GM12878 (cell line): ENCODE data around the gene STXBP4. TPM values are rescaled to one million over a fixed set of nuclear protein-coding genes. Genes with fewer than 3 reads are reported as not detected.

Experiments used
- ATAC-seq: fragments of 200-7000 bp; cut with Tn5 transposase; 3 replicates; pipeline ENCODE4 v1.9.1; 2020; ENCODE audit warnings: mild to moderate bottlenecking, moderate library complexity
- BruUV-seq: library from RNA; stranded (reverse); fragments of 400-500 nt; replicated peaks from 2 replicates; lab custom pipeline; 2021; lab: Mats Ljungman, UMichigan
- CTCF ChIA-PET: fragments of 300-600 bp; sonication (Branson Sonifier 250); formaldehyde crosslinking; extraction: SDS; loops from one replicate; lab custom pipeline; 2021; ENCODE audit warnings: inconsistent platforms; lab: Yijun Ruan, JAX
- POLR2A ChIA-PET: fragments of 350-600 bp; formaldehyde crosslinking; extraction: SDS; loops from one replicate; lab custom pipeline; 2021; ENCODE audit warnings: inconsistent platforms; lab: Charles Lee
- RAD21 ChIA-PET: fragments of 300-600 bp; sonication (Branson Sonifier 250); formaldehyde crosslinking; loops from one replicate; lab custom pipeline; 2023; ENCODE audit warnings: antibody characterized with exemption; ENCODE audit not compliant: unreplicated experiment; lab: Charles Lee
- SMC1A ChIA-PET: fragments of 300-600 bp; sonication (Branson Sonifier 250); formaldehyde crosslinking; loops from one replicate; lab custom pipeline; 2023; ENCODE audit not compliant: unreplicated experiment, uncharacterized antibody; lab: Charles Lee
- DNase-seq: peaks from one replicate; pipeline ENCODE4 v3.0.0-alpha.2; 2011; ENCODE audit warnings: low read depth, low spot score
- FAIRE-seq: peaks from 3 replicates; lab custom pipeline; 2011; peaks lifted over from hg19 to GRCh38; lab: Jason Lieb, UNC
- H2AFZ ChIP-seq: 2 replicates; pipeline ENCODE4 v1.6.0; 2011; ENCODE audit warnings: low read depth, low read length, control low read depth; ENCODE audit not compliant: control insufficient read depth
- H3K27ac ChIP-seq: 2 replicates; pipeline ENCODE4 v1.5.1; 2011; ENCODE audit warnings: control low read depth; ENCODE audit not compliant: control insufficient read depth, insufficient read depth
- H3K27me3 ChIP-seq, 2 experiments: replicated peaks in 1 of 2; 2 replicates each; pipeline versions ENCODE4 v1.6.0 to v1.6.1; 2011; ENCODE audit warnings: low read length in 1 of 2; ENCODE audit not compliant: control insufficient read depth in 2 of 2, insufficient read depth in 2 of 2
- H3K36me3 ChIP-seq, 2 experiments: 2 replicates each; pipeline ENCODE4 v1.5.1; 2011; ENCODE audit warnings: low read length in 1 of 2; ENCODE audit not compliant: control insufficient read depth in 2 of 2, insufficient read depth in 2 of 2
- H3K4me1 ChIP-seq: 2 replicates; pipeline ENCODE4 v1.6.1; 2011; ENCODE audit warnings: mild to moderate bottlenecking, low read length, moderate library complexity, mixed read lengths; ENCODE audit not compliant: control insufficient read depth, insufficient read depth
- H3K4me2 ChIP-seq: 2 replicates; pipeline ENCODE4 v1.6.0; 2011; ENCODE audit warnings: control low read depth; ENCODE audit not compliant: control insufficient read depth, insufficient read depth
- H3K4me3 ChIP-seq: fragments of 200-600 bp; sonication (generic); 2 replicates; pipeline ENCODE4 v1.5.1; 2016
- H3K79me2 ChIP-seq: 2 replicates; pipeline ENCODE4 v1.6.0; 2011; ENCODE audit warnings: low read length; ENCODE audit not compliant: control insufficient read depth, insufficient read depth
- H3K9ac ChIP-seq: 2 replicates; pipeline ENCODE4 v1.8.0; 2011; ENCODE audit warnings: low read length, control low read depth, mixed read lengths; ENCODE audit not compliant: control insufficient read depth, insufficient read depth
- H3K9me3 ChIP-seq: replicated peaks from 3 replicates; pipeline ENCODE4 v1.5.1; 2011; ENCODE audit warnings: mild to moderate bottlenecking, low read length; ENCODE audit not compliant: control insufficient read depth, insufficient read depth
- H4K20me1 ChIP-seq: 2 replicates; pipeline ENCODE4 v1.6.0; 2011; ENCODE audit not compliant: control insufficient read depth, insufficient read depth
- CBX5 ChIP-seq: sonication (generic); IDR thresholded peaks from 2 replicates; pipeline ENCODE4 v1.6.1; 2016; ENCODE audit warnings: low read depth, moderate library complexity, mild to moderate bottlenecking, inconsistent platforms
- CHD4 ChIP-seq: fragments of 200-600 bp; sonication (generic); IDR thresholded peaks from 2 replicates; pipeline ENCODE4 v1.6.1; 2016; ENCODE audit warnings: mild to moderate bottlenecking
- NR2C1 ChIP-seq: fragments of 450-650 bp; IDR thresholded peaks from 2 replicates; pipeline ENCODE4 v1.6.1; 2017; ENCODE audit warnings: antibody characterized with exemption, mild to moderate bottlenecking, moderate library complexity
- PKNOX1 ChIP-seq: fragments of 450-650 bp; IDR thresholded peaks from 2 replicates; pipeline ENCODE4 v1.6.1; 2016; ENCODE audit warnings: mild to moderate bottlenecking
- SRF ChIP-seq, 2 experiments: IDR thresholded peaks; 2 replicates each; pipeline ENCODE4 v1.6.1; 2011; ENCODE audit warnings: low read depth in 2 of 2, low read length in 2 of 2, mild to moderate bottlenecking in 1 of 2, moderate library complexity in 1 of 2
- ZBED1 ChIP-seq: IDR thresholded peaks from 2 replicates; pipeline ENCODE4 v1.6.1; 2016; ENCODE audit warnings: borderline replicate concordance
- WGBS: methylation state at CpG from one replicate; pipeline ENCODE4 v1.1.6; 2016; ENCODE audit warnings: low lambda C conversion rate; ENCODE audit not compliant: insufficient replicate concordance, insufficient coverage; ENCODE audit errors: missing lambda C conversion rate; 5-methylcytosine and 5-hydroxymethylcytosine counted together
- in situ Hi-C: fragments of 300-500 bp; cut with MboI; formaldehyde crosslinking; loops from 9 replicates; pipeline ENCODE4 v1.14.3; 2018; ENCODE audit warnings: mixed read lengths
- intact Hi-C: fragments of 100-400 bp; cut with micrococcal nuclease; formaldehyde crosslinking; loops from one replicate; pipeline ENCODE4 v1.14.2; 2022; ENCODE audit not compliant: unreplicated experiment
- polyA plus RNA-seq, 11 experiments: library from polyadenylated mRNA; depleted of rRNA in 4 of 11; unstranded in 6 of 11; stranded (reverse) in 5 of 11; fragments of >200 nt; fragmentation: Nextera tagmentation in 4 of 11; fragmentation: Illumina TruSeq in 1 of 11; extraction: Ambion mirVana in 4 of 11; extraction: Trizol in 1 of 11; gene quantifications; 1 replicate in 1 of 11; 2 replicates in 10 of 11; pipeline versions ENCODE4 v1.2.1 to v1.2.3, GENCODE V29; 2011 to 2016; ENCODE audit warnings: inconsistent platforms in 2 of 11, missing spikeins in 2 of 11, low read depth in 1 of 11
- total RNA-seq, 4 experiments: library from RNA; depleted of rRNA in 3 of 4; stranded (reverse); fragments of >200 nt in 3 of 4; fragmentation: Illumina TruSeq in 1 of 4; extraction: Trizol in 1 of 4; gene quantifications; 2 replicates each; pipeline versions ENCODE4 v1.2.1 to v1.2.3, GENCODE V29; 2013 to 2021

Gene STXBP4
- total and polyA plus RNA-seq, 10 of the 15 experiments (the other 5 are each of a cell fraction or from before 2014, with no cell fraction given): 4.3 to 11.0 (median 6.7) TPM

GRCh38 chr17:55186937-55187770, 218.6 kb downstream of the STXBP4 start:
- ChIA-PET CTCF (no interaction called here), POLR2A (no interaction called here)
- FAIRE-seq (no peak), DNase-seq (no peak)
- H3K4me2 ChIP-seq: no peak overlapping the region
- no peak overlapping the region for H3K4me3 ChIP-seq
- no peaks in the 10 kb centered on the region for H3K9me3 ChIP-seq
- in situ Hi-C loops (no loop called here), intact Hi-C loops (no loop called here)
- BruUV-seq: no TSS peak
- no peaks in the 10 kb centered on the region for H3K4me1 ChIP-seq
- no peak for TF ChIP-seq NR2C1
- TF ChIP-seq, all 136 proteins: peak for 0
- Histone ChIP-seq H3K27me3 (no peaks in the 10 kb centered on the region), H2AFZ (no peak overlapping the region), H3K79me2 (no peaks in the 10 kb centered on the region), H3K36me3 (no peaks in the 10 kb centered on the region), H3K9ac (no peak overlapping the region), H4K20me1 (no peaks in the 10 kb centered on the region), H3K27ac (no peak overlapping the region)
- no peak for ATAC-seq
- ChIA-PET RAD21 (no interaction called here), SMC1A (interaction anchor here (0.7 kb wide), 1 partner anchor 11 kb away, joined by 4 read pairs; no protein-coding TSS in a partner anchor)
- 39% methylated on average over 8 of the region's 8 CpGs for WGBS

GRCh38 chr17:55190748-55191147, 222.2 kb downstream of the STXBP4 start:
- no TSS peak for BruUV-seq
- Histone ChIP-seq H3K27ac (no peak overlapping the region), H3K4me1 (no peaks in the 10 kb centered on the region), H4K20me1 (no peaks in the 10 kb centered on the region), H3K9me3 (no peaks in the 10 kb centered on the region), H3K4me3 (no peak overlapping the region), H3K79me2 (no peaks in the 10 kb centered on the region), H2AFZ (no peak overlapping the region), H3K27me3 (no peaks in the 10 kb centered on the region), H3K4me2 (no peak overlapping the region), H3K9ac (no peak overlapping the region), H3K36me3 (no peaks in the 10 kb centered on the region)
- ChIA-PET RAD21 (interaction anchor here (0.9 kb wide), 1 partner anchor 41 kb away, joined by 4 read pairs; no protein-coding TSS in a partner anchor), SMC1A (interaction anchor here (0.6 to 1.4 kb wide), 5 partner anchors 41 to 100 kb away, joined by 3 read pairs; no protein-coding TSS in a partner anchor), CTCF (interaction anchor here (0.7 to 1.4 kb wide), 2 partner anchors 9 to 11 kb away, joined by 3 read pairs; no protein-coding TSS in a partner anchor), POLR2A (no interaction called here)
- WGBS: 26% methylated on average over 2 of the region's 2 CpGs
- FAIRE-seq: peak; percentile 84
- intact Hi-C loops (no loop called here), in situ Hi-C loops (no loop called here)
- peak; percentile 78 for ATAC-seq
- DNase-seq: no peak
- TF ChIP-seq SRF (IDR thresholded peaks at IDR 0.05; ENCODE audit: low read depth in 2 of 2, low read length in 2 of 2) (no peak), ZBED1 (no peak), CBX5 (no peak), PKNOX1 (no peak), CHD4 (no peak)
